Hypothalamus (tissue), 51 donors: ENCODE data around the gene XYLB.
"Not testable (repeated sequence)": the region's sequence is repeated elsewhere in the genome, so short reads cannot be mapped to it uniquely, and the experiment has no call there.

Experiments used
- DNase-seq, 51 donors: peaks; one replicate each; lab custom pipeline; 2025; lab: John Stamatoyannopoulos, UW

XYLB gene

DNA sequence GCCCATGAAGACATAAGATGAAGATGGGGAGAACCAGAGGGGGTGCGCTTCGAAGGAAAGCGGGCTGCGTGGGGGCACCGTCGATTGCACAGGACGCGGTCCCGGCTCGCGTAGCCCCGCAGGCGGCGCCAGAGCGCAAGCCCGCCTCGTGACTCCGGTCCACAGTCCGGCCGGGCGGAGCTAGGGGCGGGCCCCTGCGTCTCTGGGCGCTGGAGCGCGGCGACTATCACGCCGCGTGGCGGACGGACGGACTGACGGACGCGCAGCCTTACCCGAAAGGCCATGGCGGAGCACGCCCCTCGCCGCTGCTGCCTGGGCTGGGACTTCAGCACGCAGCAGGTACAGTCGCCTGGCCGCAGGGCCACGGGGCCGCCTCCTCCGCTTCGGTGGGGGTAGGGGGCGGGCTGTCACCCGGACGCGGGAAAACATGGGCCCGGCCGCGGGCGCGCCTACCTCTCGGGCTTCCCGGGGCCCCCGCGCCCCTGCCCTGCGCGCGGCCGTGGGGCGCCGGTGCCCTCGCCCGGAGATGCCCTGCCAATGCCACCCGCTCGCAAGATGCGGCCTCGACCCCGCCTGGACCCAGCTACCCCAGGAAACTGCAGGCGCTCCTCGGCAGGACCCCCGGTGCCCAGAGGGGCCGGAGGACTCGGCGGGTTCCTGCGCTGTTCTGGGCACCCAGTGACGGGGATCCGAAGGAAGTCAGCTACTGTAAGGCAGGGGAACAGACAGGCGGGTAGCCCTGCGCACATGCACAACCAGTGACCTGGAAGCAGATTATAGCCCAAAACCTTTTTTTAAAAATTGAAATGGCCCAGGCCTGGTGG lies at the start of gene XYLB:
Gene XYLB, plus strand, starts transcription at position 199 of the 824 bp plus-strand sequence. Its CDS starts 84 bp downstream, at position 283.
- peak; percentile 20 to 88 (median 61) for DNase-seq

- DNase-seq = not testable (repeated sequence)
Observed at GRCh38 chr3:38297053-38297452, 49.5 kb upstream of the XYLB start.

GRCh38 chr3:38297537-38297936 lies 49.0 kb upstream of the XYLB start:
- DNase-seq = no peak

DNA sequence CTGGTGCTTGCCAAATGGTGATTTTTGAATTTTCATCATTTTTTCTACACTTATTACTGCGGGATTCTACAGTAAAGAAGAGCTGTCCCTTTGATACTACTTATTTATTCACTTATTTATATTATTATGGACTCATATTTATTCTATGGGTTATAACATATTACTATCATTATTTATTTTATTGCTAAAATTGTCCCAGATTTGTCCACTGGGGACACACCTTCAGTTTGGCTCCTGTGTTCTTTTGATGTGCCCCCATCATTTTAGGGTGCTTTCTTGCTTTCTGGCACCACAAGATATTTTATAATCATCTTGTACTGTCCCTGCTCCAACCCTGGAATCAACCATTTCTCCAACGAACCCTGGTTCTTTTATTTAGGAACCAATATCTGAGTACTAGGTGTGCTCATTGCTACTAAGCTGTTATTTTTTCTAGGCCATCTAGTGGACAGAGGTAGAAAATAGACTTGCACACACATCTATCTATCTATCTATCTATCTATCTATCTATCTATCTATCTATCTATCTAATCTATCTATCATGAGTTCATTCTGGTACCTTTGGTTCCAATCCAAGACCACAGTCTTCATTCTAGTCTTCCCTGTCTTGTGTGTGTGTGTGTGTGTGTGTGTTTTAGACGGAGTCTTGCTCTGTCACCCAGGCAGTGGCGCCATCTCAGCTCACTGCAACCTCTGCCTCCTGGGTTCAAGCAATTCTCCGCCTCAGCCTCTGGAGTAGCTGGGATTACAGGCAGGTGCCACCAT lies 48.5 kb upstream of the XYLB start:
- DNase-seq = no peak

DNA sequence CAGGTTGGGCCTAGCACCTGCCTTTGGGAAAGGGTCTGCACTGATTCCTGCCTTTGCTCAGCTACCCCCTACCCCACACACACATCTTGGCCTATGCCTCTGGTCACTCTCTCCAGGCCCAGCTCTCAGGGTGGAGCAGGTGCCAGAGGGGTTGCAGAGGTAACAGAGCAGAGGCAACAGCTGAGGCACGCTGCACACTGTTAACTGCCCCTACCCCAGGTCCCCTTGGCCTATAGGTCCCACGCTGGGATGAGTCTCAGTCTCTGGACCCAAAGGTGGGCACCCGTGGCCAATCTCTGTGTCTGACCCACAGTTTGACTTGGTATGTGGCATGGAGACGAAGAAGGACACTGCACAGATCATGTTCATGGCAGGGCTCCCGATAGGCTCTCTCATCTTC lies 39.6 kb upstream of the XYLB start:
- no peak for DNase-seq

DNA sequence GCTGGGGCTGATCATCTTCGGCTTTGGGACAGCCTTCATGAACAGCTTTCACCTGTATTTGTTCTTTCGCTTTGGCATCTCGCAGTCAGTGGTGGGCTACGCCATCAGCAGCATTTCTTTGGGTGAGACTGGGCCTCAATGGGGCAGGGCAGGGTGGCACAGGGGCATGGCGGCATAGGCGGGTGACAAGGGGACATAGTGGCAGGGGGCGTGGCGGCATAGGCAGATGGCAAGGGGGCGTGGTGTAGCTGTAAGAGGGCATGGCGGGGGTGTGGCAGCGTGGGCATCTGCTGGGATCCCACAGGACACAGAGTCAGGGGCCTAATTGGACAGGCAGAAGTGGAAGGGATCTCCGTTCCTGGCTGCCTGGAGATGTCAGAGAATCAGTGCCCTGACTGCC lies 39.0 kb upstream of the XYLB start:
- no peak for DNase-seq

GRCh38 chr3:38308456-38308855 lies 38.1 kb upstream of the XYLB start:
- DNase-seq = no peak

DNA sequence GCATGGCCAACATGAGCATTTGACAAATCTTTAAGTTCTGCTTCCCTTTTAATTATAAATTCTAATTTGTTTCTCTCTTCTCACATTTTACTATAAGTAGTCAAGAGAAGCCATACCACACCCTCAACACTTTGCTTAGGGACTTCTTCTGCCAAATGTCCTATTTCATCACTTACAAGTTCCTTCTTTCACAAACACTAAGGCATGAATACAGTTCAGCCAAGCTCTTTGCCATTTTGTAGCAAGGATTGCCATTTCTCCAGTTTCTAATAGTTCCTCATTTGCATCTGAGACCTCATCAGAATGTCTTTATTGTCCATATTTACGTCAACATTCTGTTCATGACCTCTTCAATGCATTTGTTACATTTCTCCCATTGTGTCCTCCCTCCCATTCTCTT lies 35.1 kb upstream of the XYLB start:
- DNase-seq = no peak

DNA sequence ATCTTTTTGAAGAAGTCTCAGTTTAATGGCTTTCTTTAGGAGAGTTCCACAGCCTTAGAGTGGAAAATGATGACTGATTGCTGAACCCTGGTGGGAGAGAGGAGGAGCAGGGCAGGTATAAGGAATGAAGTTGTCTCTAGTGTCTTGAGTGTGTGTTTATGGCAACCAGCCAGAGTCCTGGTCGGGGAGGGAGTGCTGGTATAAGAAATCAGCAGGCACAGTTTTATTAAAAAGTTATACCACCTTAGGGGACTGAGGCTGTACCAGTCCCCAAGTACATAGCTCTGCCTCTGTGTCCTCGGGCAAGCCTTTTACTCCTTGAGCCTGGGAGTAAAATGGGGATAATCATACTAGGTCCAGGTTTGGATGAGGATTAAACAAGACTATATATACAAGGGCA lies 34.6 kb upstream of the XYLB start:
- DNase-seq = no peak

DNA sequence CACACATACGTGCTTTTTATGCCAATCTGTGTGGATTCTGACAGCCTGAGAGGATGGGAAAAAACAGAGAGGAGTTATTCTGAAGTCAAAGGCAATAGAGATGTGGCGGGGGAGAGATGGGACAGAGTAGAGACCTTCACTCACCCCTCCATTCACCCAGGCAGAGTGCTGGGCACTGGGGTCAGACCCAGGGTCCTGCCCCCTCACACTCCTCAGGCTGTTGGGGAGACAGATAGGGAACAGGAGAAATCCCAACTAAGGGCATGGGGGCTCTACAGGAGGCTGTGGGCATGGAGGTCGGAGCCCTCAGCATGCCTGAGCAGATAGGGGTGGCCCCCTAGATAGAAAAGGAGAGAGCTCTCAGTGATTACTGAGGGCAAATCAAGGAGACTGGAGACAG lies 34.2 kb upstream of the XYLB start:
- no peak for DNase-seq

DNA sequence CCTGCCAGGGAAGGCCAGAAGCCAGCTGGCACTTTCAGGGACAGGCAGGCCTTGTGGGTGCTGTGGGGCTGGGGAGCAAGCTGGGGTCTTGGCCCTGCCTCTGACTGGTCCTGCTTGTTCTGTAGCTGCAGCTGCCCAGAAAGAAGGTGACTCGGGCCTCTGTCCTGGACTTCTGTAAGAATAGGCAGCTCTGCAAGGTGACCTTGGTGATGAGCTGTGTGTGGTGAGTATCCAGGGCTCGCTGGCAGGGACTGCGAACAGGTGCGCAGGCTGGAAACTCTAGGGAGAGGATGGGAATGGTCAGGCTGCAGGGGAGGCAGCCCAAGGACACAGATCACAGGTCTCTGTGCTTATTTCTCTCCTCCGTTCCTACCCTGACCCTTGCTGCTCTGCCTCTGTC lies 33.3 kb upstream of the XYLB start:
- no peak for DNase-seq

GRCh38 chr3:38313695-38314094 lies 32.9 kb upstream of the XYLB start:
- DNase-seq = no peak

DNA sequence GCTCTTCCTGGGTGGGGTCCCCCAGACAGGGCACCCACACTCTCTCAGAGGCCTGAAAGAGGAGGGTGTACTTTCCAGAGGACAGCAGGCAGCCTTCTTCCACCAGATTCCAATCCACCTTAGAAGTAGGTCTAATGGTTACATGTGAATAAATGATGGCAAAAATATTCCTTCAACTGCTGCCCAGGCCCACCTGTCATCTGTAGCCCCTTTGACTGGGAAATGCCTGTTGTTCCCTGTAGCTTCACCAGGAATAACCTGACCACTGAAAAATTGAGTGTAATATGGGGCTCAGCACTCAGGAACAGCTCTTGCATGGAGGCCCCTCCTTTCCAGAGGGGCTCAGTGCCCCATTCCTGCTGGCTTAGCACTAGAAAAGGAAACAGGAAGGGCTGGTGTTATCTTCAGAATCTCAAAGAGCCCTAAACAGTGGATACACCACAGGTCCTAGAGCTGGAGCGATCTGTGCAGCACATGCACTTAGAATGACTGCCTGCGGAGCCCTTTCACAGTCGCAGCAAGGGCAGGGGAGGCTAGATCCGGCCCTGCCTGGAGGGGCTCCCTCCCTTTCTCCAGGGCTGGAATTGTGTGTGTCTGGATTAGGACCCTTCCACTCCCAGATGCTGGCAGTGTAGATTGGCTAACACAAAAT lies 32.3 kb upstream of the XYLB start:
- DNase-seq = no peak

DNA sequence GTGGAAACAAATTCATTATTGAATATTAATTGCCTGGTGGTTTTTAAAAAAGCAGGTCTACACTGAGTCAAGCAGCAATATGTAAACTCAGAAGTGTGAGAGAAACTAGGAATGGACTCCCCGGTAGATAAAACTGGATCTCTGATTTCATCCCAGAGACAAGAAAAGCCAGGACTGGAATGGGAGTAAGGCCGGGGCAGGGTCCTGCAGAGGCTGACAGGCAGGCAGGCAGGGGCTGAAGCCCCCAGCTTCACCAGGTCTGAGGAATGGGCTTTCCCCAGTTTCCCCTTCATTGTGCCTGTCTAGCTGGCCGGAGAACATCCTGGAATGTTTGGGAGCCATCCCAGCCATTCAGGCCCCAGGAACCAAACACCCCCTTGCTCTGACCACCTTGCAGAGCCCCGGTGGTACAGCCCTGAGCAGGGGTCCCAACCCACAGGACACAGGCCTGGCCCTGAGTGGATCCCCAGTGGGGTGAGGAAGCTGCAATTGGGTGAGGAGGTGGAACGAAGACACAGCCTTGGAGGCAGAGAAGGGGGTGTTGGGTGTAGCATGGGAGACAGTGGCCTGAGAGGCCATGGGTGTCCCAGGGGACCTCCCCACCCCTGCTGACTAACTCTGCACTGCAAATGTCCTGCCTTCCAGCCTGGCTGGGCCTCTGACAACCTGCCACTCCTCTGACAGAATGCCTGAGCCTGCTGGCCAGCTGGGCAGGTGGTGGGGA lies 31.7 kb upstream of the XYLB start:
- no peak for DNase-seq

DNA sequence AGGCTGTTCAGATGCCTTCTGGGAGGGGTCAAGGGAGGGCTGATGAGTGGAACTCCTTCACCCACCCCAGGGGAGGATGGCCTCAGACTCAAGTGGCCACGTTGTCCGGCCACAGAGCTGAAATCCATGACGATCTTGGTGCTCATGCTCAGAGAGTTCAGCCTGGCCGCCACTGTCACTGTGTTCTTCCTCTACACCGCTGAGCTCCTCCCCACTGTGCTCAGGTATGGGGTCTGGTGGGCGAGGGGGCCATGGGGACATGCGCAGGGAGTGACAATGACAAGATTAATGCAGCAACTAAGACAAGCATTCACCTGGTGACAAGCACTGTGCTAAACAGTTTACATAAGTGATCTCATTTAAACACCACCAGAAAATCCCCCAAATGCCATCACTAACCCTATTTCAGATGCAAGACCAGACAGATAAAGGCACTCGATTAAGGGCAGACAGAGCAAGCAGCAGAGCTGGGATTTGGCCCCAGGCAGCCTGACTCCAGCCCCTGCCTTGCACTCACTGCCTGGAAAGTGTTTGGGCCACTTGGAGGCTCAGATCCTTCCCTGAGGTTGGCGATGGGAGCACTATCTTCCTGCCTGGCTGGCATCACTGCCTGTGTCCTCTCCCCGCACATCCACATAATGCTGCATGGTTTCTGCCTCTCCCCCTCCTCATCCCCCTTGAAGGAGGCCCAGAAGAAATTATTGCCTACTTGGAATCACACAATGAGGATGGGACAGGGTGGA lies 30.9 kb upstream of the XYLB start:
- DNase-seq = no peak

- no peak for DNase-seq
Observed at GRCh38 chr3:38316356-38317191, 30.0 kb upstream of the XYLB start.

DNA sequence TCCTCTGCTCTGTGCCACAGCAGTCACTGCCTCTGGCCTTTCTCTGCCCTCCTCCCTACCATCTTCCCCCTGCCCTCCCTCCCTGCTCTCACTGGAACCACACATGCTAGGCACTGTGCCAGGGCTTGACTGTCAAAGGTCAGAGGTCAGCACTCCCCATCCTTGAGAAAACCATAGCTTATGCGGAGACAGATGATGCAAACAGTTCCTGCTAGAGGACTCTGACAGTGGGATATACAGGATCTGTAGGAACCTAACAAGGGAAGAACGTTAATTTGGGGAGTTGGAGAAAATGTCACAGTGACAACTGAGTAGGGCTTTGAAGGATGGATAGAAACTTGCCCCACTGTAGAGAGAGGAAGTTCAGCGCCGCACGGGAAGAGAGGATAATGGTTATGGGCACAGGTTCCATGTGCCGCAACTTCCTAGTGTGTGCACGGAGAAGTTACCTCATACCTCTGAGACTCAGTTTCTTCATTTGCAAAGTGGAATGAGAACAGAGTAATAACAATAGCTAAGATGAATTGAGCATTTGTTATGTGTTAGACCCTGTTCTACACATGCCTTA lies 29.3 kb upstream of the XYLB start:
- DNase-seq = no peak

- DNase-seq = no peak
Observed at GRCh38 chr3:38318766-38319671, 27.6 kb upstream of the XYLB start.
